Common myeloid progenitor, CD34-positive (primary cell): Measurements from ENCODE around the gene NELFA.

Source experiments
- CTCF ChIA-PET: fragments of 350-600 bp; sonication (Branson Sonifier 250); formaldehyde crosslinking; loops from one replicate; lab custom pipeline; 2021; ENCODE audit warnings: antibody characterized with exemption; lab: Charles Lee
- POLR2A ChIA-PET: fragments of 350-600 bp; sonication (Branson Sonifier 250); formaldehyde crosslinking; loops from one replicate; lab custom pipeline; 2021; ENCODE audit warnings: antibody characterized with exemption; lab: Charles Lee
- DNase-seq, 3 donors: peaks; one replicate each; pipeline versions ENCODE4 v3.0.0 to v3.0.0-alpha.2; 2013
- H3K27ac ChIP-seq, 2 experiments: 1 replicate in 1 of 2; 2 replicates in 1 of 2; pipeline ENCODE4 v1.7.0; 2013; ENCODE audit warnings: inconsistent platforms in 2 of 2, low read length in 2 of 2, mild to moderate bottlenecking in 2 of 2, low read depth in 1 of 2, moderate library complexity in 1 of 2; ENCODE audit not compliant: severe bottlenecking in 2 of 2, insufficient read depth in 1 of 2, poor library complexity in 1 of 2
- H3K27me3 ChIP-seq, 5 experiments: replicated peaks in 2 of 5; 1 replicate in 3 of 5; 2 replicates in 2 of 5; pipeline versions ENCODE4 v1.6.1 to v1.7.0; 2013; ENCODE audit warnings: low read length in 4 of 5, mild to moderate bottlenecking in 2 of 5, moderate library complexity in 2 of 5, inconsistent platforms in 1 of 5; ENCODE audit not compliant: insufficient read depth in 5 of 5, control insufficient read depth in 4 of 5
- H3K36me3 ChIP-seq, 4 experiments: 1 replicate in 2 of 4; 2 replicates in 2 of 4; pipeline versions ENCODE4 v1.6.1 to v1.7.0; 2013; ENCODE audit warnings: low read length in 3 of 4, control low read depth in 1 of 4, mild to moderate bottlenecking in 1 of 4; ENCODE audit not compliant: control insufficient read depth in 4 of 4, insufficient read depth in 4 of 4
- H3K4me1 ChIP-seq, 4 experiments: 1 replicate in 3 of 4; 2 replicates in 1 of 4; pipeline versions ENCODE4 v1.6.1 to v1.7.1; 2013; ENCODE audit warnings: low read length in 3 of 4, mild to moderate bottlenecking in 3 of 4, control low read depth in 1 of 4, inconsistent platforms in 1 of 4, moderate library complexity in 1 of 4; ENCODE audit not compliant: control insufficient read depth in 4 of 4, insufficient read depth in 4 of 4; ENCODE audit errors: control extremely low read depth in 1 of 4
- H3K4me3 ChIP-seq, 7 experiments: 1 replicate in 4 of 7; 2 replicates in 3 of 7; pipeline versions ENCODE4 v1.5.1 to v1.7.0; 2013; ENCODE audit warnings: mild to moderate bottlenecking in 7 of 7, low read length in 6 of 7, moderate library complexity in 6 of 7, inconsistent platforms in 2 of 7, low read depth in 2 of 7, control low read depth in 1 of 7; ENCODE audit not compliant: insufficient read depth in 4 of 7, control insufficient read depth in 1 of 7; ENCODE audit errors: extremely low read depth in 1 of 7
- H3K9me3 ChIP-seq, 5 experiments: 1 replicate in 4 of 5; 2 replicates in 1 of 5; pipeline versions ENCODE4 v1.6.1 to v1.7.1; 2013; ENCODE audit warnings: low read length in 4 of 5, mild to moderate bottlenecking in 2 of 5, inconsistent platforms in 1 of 5, low read depth in 1 of 5, moderate library complexity in 1 of 5; ENCODE audit not compliant: control insufficient read depth in 4 of 5, insufficient read depth in 2 of 5; ENCODE audit errors: control extremely low read depth in 1 of 5
- WGBS: methylation state at CpG from one replicate; pipeline ENCODE4 v1.1.5; 2013; ENCODE audit not compliant: insufficient coverage; 5-methylcytosine and 5-hydroxymethylcytosine counted together

Gene NELFA

GRCh38 chr4:1978226-1978625, 30.5 kb downstream of the NELFA start:
- ChIA-PET CTCF (no interaction called here), POLR2A (no interaction called here)
- Histone ChIP-seq H3K36me3 (peaks cover 11 to 97% (median 84%) of the 10 kb centered on the region in 4 experiments), H3K9me3 (no peaks in the 10 kb centered on the region), H3K4me3 (no peak overlapping the region), H3K4me1 (no peaks in the 10 kb centered on the region), H3K27ac (no peak overlapping the region), H3K27me3 (no peaks in the 10 kb centered on the region)
- WGBS = 97% methylated on average over 13 of the region's 13 CpGs
- DNase-seq = no peak

DNA sequence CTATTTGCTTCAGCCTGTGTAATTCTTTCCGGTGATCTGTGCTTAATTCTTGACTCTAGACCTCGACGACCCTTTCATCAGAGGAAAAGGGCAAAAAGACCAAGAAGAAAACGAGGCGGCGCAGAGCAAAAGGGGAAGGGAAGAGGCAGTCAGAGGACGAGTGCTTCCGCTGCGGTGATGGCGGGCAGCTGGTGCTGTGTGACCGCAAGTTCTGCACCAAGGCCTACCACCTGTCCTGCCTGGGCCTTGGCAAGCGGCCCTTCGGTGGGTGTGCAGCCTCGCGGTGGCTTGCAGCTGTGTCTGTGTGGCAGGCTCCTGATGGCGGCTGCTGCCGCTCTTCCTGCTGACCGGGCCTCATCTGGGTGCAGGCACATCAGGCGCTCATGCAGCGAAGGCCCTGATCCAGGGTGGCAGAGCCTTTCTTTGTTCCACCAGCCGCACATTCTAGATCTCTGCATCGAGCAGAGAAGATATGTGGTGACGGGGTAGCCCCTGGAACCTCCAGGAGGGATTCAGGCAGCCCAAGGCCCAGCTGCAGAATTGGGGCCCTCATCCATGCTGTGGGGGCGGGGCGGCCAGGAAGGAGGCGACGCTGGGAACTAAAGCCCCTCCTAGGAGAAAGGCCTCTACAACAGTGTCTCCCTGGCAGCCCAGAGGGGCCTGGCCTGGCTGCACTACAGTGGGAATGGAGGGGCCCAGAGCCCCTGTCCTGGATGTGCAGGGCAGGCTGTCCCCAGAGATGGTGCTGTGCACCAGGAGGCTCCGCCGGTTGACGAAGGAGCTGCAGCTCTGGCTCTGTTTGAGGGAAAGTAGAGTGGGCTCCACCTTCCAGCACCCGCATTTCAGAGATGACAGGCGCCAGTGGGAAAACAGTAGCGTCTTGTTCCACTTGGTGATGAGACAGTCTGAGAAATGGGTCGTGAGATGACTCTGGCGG, 32.1 kb downstream of the NELFA start:
- no peak overlapping the region for H3K27ac ChIP-seq
- H3K4me1 ChIP-seq = no peaks in the 10 kb centered on the region
- POLR2A ChIA-PET = no interaction called here
- CTCF ChIA-PET = no interaction called here
- H3K4me3 ChIP-seq = no peak overlapping the region
- no peaks in the 10 kb centered on the region for H3K9me3 ChIP-seq
- WGBS = 98% methylated on average over 30 of the region's 35 CpGs
- H3K27me3 ChIP-seq = no peaks in the 10 kb centered on the region
- no peak for DNase-seq
- H3K36me3 ChIP-seq = peaks cover 11 to 92% (median 81%) of the 10 kb centered on the region in 4 experiments

GRCh38 chr4:1975880-1976279, 32.9 kb downstream of the NELFA start:
- DNase-seq = no peak
- H3K4me1 ChIP-seq = no peaks in the 10 kb centered on the region
- no peak overlapping the region for H3K27ac ChIP-seq
- ChIA-PET POLR2A (no interaction called here), CTCF (no interaction called here)
- H3K36me3 ChIP-seq = peaks cover 8 to 91% (median 81%) of the 10 kb centered on the region in 4 experiments
- H3K4me3 ChIP-seq = no peak overlapping the region
- no peaks in the 10 kb centered on the region for H3K9me3 ChIP-seq
- no peaks in the 10 kb centered on the region for H3K27me3 ChIP-seq
- WGBS = 97% methylated on average over 9 of the region's 11 CpGs

DNA sequence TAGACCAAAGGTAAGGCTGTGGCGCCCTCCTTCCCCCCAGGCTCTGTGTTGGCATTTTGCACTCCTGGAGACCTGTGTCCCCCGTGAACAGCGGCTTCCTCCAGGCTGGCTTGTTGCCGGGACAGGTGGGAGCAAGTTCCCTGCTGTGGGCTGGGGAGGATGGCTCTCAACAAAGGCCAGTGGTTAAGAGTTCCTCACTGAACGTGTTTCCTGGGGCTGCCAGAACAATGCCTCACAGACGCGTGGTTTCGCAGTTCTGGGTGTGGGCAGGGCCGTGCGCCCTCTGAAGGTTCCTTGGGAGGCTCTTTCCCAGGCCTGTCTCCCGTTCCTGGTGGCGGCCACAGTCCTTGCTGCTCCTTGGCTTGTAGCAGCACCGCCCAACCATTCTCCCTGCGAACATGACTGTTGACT, 33.4 kb downstream of the NELFA start:
- no peak for DNase-seq
- no peak overlapping the region for H3K27ac ChIP-seq
- ChIA-PET POLR2A (no interaction called here), CTCF (no interaction called here)
- no peaks in the 10 kb centered on the region for H3K27me3 ChIP-seq
- H3K4me1 ChIP-seq = no peaks in the 10 kb centered on the region
- H3K36me3 ChIP-seq = peaks cover 9 to 91% (median 81%) of the 10 kb centered on the region in 4 experiments
- H3K4me3 ChIP-seq = no peak overlapping the region
- 91% methylated on average over 13 of the region's 14 CpGs for WGBS
- H3K9me3 ChIP-seq = no peaks in the 10 kb centered on the region

- Histone ChIP-seq H3K4me1 (no peaks in the 10 kb centered on the region), H3K9me3 (no peaks in the 10 kb centered on the region), H3K27me3 (no peaks in the 10 kb centered on the region), H3K27ac (no peak overlapping the region), H3K4me3 (no peak overlapping the region), H3K36me3 (peaks cover 9 to 91% (median 80%) of the 10 kb centered on the region in 4 experiments)
- ChIA-PET POLR2A (no interaction called here), CTCF (no interaction called here)
- 97% methylated on average over 6 of the region's 8 CpGs for WGBS
- DNase-seq = no peak
These were observed 33.9 kb downstream of the NELFA start for GRCh38 chr4:1974840-1975239.

- ChIA-PET CTCF (no interaction called here), POLR2A (no interaction called here)
- H3K9me3 ChIP-seq = no peaks in the 10 kb centered on the region
- H3K27ac ChIP-seq = no peak overlapping the region
- WGBS = 98% methylated on average over 18 of the region's 18 CpGs
- no peak for DNase-seq
- no peak overlapping the region for H3K4me3 ChIP-seq
- no peaks in the 10 kb centered on the region for H3K4me1 ChIP-seq
- H3K27me3 ChIP-seq = no peaks in the 10 kb centered on the region
- peaks cover 14 to 90% (median 76%) of the 10 kb centered on the region in 4 experiments for H3K36me3 ChIP-seq
These were observed 35.1 kb downstream of the NELFA start for GRCh38 chr4:1973661-1974060.

GRCh38 chr4:1973218-1973617, 35.6 kb downstream of the NELFA start:
- POLR2A ChIA-PET = no interaction called here
- WGBS = 98% methylated on average over 6 of the region's 12 CpGs
- DNase-seq = no peak
- CTCF ChIA-PET = no interaction called here
- Histone ChIP-seq H3K36me3 (peaks cover 14 to 90% (median 75%) of the 10 kb centered on the region in 4 experiments), H3K27ac (no peak overlapping the region), H3K4me1 (no peaks in the 10 kb centered on the region), H3K9me3 (no peaks in the 10 kb centered on the region), H3K27me3 (no peaks in the 10 kb centered on the region), H3K4me3 (no peak overlapping the region)
